ENCODE measurements around the gene CD2BP2.
A peak's percentile ranks its signal among the peaks of the same experiment; 100 is the strongest.
"Not testable (repeated sequence)": the region's sequence is repeated elsewhere in the genome, so short reads cannot be mapped to it uniquely, and the experiment has no call there.

Gene CD2BP2

GRCh38 chr16:30342751-30343490 lies 12.2 kb downstream of the CD2BP2 start:
- DNase-seq (ENCODE audit: low read depth in 2 of 2) = no peak

GRCh38 chr16:30341971-30342370 lies 13.1 kb downstream of the CD2BP2 start:
- DNase-seq (ENCODE audit: low read depth in 2 of 2) = not testable (repeated sequence)

- no peak for DNase-seq (ENCODE audit: low read depth in 2 of 2)
Observed at GRCh38 chr16:30340621-30341020, 14.5 kb downstream of the CD2BP2 start.

GRCh38 chr16:30338715-30339114 lies 16.4 kb downstream of the CD2BP2 start:
- not testable (repeated sequence) for DNase-seq (ENCODE audit: low read depth in 2 of 2)

- not testable (repeated sequence) for DNase-seq (ENCODE audit: low read depth in 2 of 2)
Observed at GRCh38 chr16:30337964-30338357, 17.1 kb downstream of the CD2BP2 start.

- DNase-seq (ENCODE audit: low read depth in 2 of 2) = no peak
Observed at GRCh38 chr16:30335598-30336474, 19.3 kb downstream of the CD2BP2 start.

- peak; percentile 63 to 72 for DNase-seq (ENCODE audit: low read depth in 2 of 2)
Observed at GRCh38 chr16:30335028-30335597, 20.0 kb downstream of the CD2BP2 start.

GRCh38 chr16:30334473-30334989 lies 20.6 kb downstream of the CD2BP2 start:
- DNase-seq (ENCODE audit: low read depth in 2 of 2) = peak; percentile 64 to 73

- DNase-seq (ENCODE audit: low read depth in 2 of 2) = not testable (repeated sequence)
Observed at GRCh38 chr16:30324220-30324619, 30.9 kb downstream of the CD2BP2 start.

GRCh38 chr16:30318647-30319046 lies 36.5 kb downstream of the CD2BP2 start:
- not testable (repeated sequence) for DNase-seq (ENCODE audit: low read depth in 2 of 2)

- not testable (repeated sequence) for DNase-seq (ENCODE audit: low read depth in 2 of 2)
Observed at GRCh38 chr16:30310937-30311336, 44.2 kb downstream of the CD2BP2 start.

- not testable (repeated sequence) for DNase-seq (ENCODE audit: low read depth in 2 of 2)
Observed at GRCh38 chr16:30309255-30309654, 45.9 kb downstream of the CD2BP2 start.

Measured in stimulated activated CD8-positive, alpha-beta memory T cell treated with anti-CD3 and anti-CD28 coated beads, Interleukin-15, amount 100 ng/mL, for 4 hours (primary cell).